HG02870 (cell line): Measurements from ENCODE around the gene RNU6-9.
"Not testable (repeated sequence)": the region's sequence is repeated elsewhere in the genome, so short reads cannot be mapped to it uniquely, and the experiment has no call there.

Experiments
- ATAC-seq: cut with Tn5 transposase; IDR thresholded peaks from one replicate; pipeline ENCODE4 v1.9.1; 2021; ENCODE audit warnings: mild to moderate bottlenecking, moderate library complexity; ENCODE audit not compliant: unreplicated experiment

RNU6-9 gene

DNA sequence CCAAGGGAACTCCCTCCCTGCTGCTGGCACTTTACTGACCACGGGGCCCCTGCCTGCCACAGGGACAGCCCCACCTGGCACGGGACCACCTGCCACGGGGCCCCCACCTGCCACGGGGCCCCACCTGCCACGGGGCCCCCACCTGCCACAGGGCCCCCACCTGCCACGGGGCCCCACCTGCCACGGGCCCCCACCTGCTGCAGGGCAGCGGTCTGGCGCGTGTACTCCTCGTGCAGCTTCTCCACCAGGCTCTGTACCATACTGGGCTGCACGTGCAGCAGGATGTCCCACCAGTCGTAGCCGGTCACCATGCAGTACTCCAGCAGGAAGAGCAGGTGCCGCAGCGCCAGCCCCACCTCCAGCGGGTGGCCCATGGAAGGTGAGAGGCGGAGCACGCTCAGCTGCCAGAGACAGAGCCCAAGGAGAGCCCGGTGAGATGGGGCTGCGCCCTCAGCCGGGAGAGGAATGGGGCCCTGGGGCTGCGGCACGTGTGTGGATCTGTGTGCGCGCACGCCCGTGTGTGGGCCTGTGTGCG, 16.4 kb upstream of the RNU6-9 start:
- ATAC-seq, result no peak

DNA sequence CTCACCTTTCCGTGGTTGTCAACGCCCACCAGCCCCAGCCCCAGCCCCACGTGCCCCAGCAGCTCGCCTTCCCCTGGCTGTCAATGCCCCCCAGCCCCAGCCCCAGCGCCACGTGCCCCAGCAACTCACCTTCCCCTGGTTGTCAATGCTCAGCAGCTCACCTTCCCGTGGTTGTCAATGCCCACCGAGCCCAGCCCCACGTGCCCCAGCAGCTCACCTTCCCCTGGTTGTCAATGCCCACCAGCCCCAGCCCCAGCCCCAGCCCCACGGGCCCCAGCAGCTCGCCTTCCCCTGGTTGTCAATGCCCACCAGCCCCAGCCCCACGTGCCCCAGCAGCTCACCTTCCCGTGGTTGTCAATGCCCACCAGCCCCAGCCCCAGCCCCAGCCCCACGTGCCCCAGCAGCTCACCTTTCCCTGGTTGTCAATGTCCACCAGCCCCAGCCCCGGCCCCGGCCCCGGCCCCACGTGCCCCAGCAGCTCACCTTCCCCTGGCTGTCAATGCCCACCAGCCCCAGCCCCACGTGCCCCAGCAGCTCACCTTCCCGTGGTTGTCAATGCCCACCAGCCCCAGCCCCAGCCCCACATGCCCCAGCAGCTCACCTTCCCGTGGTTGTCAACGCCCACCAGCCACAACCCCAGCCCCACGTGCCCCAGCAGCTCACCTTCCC, 15.2 kb upstream of the RNU6-9 start:
- ATAC-seq, result not testable (repeated sequence)

DNA sequence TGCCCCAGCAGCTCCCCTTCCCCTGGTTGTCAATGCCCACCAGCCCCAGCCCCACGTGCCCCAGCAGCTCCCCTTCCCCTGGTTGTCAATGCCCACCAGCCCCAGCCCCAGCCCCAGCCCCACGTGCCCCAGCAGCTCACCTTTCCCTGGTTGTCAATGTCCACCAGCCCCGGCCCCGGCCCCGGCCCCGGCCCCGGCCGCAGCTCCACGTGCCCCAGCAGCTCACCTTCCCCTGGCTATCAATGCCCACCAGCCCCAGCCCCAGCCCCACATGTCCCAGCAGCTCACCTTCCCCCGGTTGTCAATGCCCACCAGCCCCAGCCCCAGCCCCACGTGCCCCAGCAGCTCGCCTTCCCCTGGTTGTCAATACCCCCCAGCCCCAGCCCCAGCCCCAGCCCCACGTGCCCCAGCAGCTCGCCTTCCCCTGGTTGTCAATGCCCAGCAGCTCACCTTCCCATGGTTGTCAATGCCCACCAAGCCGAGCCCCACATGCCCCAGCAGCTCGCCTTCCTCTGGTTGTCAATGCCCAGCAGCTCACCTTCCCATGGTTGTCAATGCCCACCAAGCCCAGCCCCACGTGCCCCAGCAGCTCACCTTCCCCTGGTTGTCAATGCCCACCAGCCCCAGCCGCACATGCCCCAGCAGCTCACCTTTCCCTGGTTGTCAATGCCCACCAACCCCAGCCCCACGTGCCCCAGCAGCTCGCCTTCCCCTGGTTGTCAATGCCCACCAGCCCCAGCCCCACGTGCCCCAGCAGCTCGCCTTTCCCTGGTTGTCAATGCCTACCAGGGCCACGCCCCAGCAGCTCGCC, 14.3 kb upstream of the RNU6-9 start:
- ATAC-seq, result not testable (repeated sequence)

DNA sequence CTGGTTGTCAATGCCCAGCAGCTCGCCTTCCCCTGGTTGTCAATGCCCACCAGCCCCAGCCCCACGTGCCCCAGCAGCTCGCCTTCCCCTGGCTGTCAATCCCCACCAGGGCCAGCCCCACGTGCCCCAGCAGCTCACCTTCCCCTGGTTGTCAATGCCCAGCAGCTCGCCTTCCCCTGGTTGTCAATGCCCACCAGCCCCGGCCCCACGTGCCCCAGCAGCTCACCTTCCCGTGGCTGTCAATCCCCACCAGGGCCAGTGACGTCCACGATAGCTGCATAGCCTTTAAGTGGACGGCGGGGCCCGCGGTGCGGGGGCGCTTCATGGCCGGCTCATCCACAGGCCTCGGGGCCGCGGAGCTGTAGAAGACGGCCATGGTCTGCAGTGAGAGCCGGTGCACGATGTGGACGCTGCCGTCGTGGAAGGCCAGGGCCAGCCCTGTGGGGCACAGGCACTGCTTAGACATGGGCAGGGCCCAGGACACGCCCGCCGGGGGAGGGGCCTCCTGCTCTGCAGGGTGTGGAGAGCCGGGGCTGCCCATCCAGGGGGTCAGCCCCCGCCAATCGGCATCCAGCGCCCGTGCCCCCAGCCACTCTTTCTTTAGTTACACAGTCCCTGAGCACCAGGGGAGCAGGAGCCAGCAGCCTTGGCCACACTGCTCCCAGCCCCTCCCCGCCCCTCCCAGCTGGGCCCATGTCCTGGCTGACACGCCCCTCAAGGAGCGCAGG, 13.4 kb upstream of the RNU6-9 start:
- no peak for ATAC-seq

DNA sequence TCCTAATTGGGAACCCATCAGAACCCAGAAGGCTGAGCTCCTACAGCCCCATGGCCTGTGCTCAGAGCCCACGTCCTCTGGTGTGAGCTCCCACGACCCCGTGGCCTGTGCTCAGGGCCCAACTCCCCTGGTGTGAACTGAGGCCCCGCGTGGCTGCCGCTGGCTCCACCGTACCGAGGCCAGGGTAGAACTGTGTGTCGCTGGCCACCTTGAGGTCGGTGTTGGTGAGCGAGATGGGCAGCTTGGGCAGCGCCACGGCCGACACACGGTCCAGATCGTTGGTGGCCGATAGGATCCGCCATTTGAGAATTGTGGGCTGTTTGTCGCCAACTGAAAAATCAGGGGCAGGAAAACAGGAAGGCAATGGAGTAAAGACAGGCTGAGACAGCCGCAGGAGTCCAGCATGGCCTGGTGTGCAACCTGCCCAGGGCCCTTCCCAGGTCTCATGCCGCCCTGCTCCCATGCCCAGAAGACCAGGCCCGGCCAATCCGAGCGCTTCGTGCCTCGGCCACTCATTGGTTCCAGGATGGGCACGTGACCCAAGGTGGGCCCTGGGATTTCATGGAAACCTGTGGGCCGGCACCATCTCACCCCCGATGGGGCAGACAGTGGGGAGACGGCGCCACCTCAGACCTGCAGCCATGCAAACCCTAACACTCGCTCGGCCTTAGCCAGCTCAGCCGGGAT, 11.8 kb upstream of the RNU6-9 start:
- no peak for ATAC-seq

DNA sequence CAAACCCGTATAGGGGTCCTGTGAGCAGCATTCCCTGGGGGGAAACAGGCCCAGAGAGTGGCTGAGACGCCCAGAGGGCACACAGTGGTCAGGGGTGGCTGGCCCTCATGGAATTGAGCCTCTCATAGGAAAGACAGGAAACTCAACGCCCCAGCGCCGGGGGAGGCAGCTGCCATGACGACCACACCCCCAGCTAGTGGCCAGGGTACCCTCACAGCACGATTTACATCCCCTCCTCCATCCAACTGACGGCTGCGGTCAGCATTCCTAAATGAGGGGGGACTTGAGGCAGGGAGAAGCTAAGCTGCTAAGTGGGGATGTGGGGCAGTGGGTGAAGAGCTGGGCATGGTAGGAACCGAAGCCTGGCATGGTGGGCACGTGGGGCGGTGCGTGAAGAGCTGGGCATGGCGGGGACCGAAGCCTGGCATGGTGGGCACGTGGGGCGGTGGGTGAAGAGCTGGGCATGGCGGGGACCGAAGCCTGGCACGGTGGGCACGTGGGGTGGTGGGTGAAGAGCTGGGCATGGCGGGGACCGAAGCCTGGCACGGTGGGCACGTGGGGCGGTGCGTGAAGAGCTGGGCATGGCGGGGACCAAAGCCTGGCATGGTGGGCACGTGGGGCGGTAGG, 10.3 kb upstream of the RNU6-9 start:
- no peak for ATAC-seq

DNA sequence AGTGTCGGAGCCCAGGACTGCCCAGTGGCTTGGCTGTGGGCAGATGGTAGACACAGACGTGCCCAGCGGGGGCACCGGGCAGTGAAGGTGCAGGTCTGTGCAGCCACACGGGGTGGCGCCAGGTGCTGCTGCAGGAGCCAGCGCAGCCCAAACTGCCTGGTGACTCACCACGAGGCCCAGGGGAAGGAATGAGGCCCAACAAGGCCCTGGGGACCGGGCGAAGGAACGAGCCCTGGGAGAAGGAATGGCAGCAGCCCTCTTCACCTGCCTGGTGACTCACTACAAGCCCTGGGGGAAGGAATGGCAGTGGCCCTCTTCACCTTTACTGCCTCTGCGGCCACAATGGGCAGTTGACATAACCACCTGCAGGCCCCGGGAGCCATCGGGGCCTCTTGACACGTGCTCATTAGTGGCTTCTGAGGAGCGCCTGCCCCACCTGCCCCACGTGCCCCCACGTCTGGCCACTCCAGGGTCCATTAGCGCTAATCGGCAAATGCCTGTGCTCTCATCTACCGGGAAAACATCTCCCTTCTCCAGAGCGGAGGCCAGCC, 9.5 kb upstream of the RNU6-9 start:
- no peak for ATAC-seq

DNA sequence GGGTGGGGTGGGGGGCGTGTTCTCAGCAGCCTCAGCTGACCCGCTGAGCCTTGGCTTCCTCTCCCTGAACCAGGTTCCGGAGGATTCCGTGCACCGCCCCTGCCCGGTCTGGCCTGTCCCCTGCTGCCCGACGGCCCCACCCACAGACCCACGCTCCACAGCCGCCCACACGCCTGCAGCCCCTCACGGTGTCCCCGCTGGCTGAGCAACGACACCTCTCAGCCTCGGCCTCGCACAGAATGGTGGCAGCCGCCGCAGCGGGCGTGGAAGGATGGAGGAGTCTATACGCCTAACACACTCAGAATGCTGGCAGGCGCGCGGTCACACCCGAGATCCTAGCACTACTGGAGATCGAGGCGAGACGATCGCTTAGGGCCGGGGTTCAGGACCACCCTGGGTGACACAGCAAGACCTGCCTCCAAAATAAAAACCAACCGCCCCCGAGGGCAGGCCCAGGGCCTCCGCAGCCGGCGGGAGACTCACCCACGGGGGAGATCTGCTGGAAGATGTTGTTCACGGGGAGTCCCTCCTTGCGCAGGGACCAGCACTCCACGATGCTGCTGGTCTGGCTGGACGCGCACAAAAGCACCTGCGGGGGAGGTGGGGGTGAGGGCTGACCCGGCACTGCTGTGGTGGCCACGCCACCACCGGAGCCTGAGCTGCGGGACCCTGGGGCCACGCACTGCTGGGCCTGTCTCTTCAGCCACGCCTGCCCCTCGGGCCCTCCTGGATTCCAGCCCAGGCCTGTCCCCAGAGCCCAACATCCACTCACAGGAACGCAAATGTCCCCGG, 8.7 kb upstream of the RNU6-9 start:
- no peak for ATAC-seq

DNA sequence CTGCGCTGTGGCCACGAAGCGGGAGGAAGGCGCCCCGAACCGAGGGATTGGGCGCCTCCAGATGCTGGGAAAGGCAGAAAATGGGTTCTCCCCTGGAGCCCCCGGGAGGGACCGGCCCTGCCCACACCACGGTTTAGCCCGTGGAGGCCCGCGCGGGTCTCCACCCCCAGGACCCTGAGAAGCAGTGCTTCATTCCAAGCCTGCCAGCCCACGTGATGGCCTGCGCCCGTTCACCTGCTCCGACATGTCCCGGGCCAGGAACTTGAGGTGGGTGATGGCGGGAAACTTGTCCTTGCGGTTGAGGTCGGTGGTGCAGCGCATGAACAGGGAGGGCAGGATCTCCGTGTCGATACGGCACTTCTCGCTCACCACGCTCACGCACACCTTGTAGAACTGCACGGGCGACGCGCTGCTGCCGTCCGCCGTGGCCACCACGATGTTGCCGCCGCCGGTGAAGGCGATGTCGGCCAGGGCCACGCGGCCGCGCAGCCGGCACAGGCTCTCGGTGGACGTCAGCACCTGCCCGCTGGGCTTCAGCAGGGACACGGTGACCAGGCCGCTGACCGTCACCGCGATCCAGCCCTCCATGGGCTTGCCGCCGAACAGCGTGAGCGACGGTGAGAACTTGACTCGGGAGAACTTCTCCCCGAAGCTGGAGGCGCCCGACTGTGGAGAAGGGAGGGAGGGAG, 7.6 kb upstream of the RNU6-9 start:
- no peak for ATAC-seq

DNA sequence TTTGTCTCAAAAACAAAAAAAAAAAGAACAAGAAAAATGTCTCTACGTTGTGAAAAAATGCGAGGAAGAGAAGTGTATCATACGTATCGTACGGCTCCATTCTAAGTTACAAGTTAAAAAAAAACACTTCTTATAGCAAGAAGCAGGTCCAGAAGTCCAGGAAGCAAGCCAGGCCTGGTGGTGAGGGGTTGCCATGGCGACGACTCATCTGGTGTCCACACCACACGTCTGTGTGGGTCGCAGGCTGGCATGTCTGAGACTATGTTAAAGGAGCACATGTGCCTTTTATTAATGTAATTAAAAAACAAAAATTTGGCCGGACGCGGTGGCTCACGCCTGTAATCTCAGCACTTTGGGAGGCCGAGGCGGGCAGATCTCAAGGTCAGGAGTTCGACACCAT, 6.2 kb upstream of the RNU6-9 start:
- ATAC-seq, result no peak

DNA sequence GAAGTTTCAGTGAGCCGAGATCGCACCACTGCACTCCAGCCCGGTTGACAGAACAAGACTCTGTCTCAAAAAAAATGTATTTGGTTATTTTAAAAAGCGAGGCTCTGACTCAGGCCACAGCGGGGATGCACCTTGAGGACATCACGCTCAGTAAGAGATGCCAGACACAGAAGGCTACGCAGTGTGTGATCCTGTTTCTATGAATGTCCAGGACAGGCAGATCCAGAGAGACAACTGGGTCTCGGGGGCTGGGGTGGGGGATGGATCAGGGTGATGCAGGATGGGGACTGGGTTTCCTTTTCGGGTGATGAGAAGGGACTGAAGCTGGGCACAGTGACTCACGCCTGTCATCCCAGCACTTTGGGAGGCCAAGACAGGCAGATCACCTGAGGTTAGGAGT, 5.7 kb upstream of the RNU6-9 start:
- ATAC-seq, result no peak

DNA sequence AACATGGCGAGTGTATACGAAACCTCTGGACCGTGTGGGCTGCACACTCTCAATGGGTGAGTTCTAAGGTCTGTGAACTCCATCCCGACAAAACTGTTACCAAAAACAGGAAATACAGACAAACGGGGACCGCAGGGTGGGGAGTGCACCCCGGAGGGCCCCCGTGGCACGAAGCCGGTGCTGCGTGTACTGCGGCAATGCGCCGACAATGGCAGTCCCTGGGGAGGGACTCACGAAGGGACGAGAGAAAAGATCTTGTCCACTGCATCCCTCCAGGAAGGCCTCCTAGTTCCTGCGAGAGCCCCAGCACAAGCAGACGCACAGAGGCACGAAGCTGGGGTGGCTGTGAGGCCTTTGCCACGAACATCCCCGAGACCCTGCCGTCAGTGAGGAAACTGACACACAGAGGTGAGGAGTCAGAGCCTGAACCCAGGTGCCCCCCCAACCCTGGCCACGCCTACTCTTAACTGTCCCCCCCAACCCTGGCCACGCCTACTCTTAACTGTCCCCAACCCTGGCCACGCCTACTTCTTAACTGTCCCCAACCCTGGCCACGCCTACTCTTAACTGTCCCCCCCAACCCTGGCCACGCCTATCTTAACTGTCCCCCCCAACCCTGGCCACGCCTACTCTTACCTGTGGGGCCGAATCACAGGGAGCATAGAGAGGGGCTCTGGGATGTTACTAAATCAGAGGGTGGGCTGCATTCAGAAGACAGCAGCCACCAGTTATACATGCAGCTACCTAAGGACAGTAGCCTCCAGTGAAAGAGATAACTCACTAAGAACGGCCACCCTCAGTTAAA, 4.5 kb upstream of the RNU6-9 start:
- ATAC-seq, result no peak

DNA sequence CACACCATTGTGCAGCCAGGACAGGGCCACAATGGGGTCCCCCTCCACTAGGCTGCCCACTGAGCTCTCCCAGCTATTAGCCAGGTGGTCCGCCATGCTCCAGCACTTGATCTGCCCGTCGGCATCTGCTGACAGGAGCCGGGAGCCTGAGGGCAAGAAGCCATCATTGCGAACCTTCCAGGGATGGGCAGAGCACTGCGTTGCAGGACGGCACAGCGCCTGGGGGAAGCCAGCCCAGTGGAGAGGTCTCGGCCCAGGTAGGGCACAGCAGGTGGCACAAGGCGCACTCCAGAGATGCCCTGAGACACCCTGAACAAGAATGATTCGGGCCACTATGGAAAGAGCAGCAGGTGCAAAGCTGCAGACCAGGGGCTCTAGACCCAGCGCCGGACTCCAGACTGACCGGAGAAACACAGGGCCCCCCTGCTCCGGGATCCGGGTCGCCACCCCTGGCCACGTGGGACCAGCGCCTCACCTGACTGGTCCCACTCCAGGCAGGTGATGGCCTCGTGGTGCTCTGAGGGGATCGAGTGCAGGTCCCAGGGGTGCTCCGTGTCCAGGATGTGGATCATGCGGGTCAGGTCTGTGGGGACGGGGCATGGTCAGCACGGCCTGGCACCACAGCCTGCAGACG, 3.5 kb upstream of the RNU6-9 start:
- no peak for ATAC-seq

DNA sequence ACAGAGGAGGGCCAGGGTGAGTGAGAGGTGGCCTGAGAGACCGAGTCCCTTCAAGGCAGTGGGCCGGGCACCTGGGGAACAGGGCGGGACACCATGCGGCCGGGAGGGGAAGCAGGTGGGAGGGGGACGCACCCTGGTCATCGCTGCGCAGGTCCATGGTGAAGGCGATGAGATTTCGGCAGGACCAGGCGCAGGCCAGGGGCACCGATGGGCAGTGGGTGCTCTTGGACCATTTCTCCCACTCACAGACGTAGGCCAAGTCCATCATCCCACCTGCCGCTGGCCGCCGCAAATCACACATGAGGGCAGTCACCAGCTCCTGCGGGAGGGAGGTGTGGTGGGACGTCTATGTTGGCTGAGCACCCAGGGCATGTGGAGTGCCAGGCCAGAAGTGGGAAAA, 2.5 kb upstream of the RNU6-9 start:
- ATAC-seq, result no peak

DNA sequence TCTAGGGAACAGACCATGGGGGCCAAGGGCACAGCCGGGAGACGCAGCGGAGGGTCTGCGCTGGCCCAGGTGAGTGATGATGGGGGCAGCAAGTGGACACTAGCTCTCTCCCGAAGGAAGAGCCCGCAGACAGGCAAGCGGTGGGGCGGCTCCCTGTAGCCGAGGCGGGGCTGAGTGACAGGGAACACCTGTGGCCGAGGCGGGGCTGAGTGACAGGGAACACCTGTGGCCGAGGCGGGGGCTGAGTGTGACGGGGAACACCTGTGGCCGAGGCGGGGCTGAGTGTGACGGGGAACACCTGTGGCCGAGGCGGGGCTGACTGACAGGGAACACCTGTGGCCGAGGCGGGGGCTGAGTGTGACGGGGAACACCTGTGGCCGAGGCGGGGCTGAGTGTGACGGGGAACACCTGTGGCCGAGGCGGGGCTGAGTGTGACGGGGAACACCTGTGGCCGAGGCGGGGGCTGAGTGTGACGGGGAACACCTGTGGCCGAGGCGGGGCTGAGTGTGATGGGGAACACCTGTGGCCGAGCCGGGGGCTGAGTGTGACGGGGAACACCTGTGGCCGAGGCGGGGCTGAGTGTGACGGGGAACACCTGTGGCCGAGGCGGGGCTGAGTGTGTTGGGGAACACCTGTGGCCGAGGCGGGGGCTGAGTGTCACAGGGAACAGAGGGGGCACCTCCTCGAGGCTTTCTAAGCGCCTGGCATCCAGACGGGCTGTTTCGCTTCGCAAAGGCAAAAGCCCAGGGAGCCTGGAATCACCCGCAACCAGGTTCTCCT, 1.7 kb upstream of the RNU6-9 start:
- not testable (repeated sequence) for ATAC-seq

DNA sequence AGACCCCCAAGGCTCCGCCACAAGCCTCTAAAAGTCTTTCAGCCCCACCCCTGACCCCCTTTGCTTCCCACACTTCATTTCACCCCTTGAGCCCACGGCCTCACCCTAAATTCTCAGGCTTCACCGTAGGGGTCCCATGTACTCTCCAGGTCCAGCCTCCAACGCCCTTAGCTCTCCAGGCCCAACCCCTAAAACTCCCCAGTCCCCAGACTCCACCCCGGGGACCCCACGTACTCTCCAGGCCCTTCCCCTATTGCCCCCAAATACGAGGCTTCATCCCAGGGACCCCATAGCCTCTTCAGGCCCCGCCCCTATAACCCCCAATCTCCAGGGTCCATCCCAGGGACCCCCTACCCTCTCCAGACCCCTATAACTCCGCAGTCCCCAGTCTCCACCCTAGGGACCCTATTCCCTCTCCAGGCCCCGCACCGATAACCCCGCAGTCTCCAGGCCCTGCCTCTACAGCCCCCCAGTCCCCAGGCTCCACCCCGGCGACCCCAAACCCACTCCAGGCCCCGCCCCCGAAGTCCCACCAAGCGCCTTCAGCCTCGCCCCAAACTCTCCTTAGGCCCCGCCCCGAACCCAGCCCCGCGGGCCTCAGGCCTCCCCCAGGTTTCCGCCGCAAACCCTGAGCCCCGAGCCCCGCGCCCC, 916 bp upstream of the RNU6-9 start:
- no peak for ATAC-seq
